Measurements from ENCODE around the gene SMIM3. TPM values are rescaled to one million over a fixed set of nuclear protein-coding genes. Genes with fewer than 3 reads are reported as not detected.

SMIM3 gene
- total and polyA plus RNA-seq, 2 of the 8 experiments (the other 6 are each of a cell fraction or from before 2014, with no cell fraction given), result 10.4 to 15.7 TPM

- ChIA-PET POLR2A (ENCODE audit: partially characterized antibody) (interaction anchor here (0.8 to 1.4 kb wide), 3 partner anchors 8 to 50 kb away, joined by 3 read pairs; partner anchors contain the start of genes DCTN4 and RBM22), CTCF (ENCODE audit: partially characterized antibody) (interaction anchor here (0.6 to 1.6 kb wide), 3 partner anchors 13 to 683 kb away, joined by 3 to 4 read pairs (median 4); no protein-coding TSS in a partner anchor)
- H2BK120ac ChIP-seq (replicated peaks; ENCODE audit: low read depth, low read length), result no peak overlapping the region
- no peaks in the 10 kb centered on the region for H3K9me3 ChIP-seq (ENCODE audit: insufficient read depth in 2 of 2, low read depth in 1 of 2, low read length in 1 of 2)
- H3K9ac ChIP-seq (replicated peaks in 1 of 4; ENCODE audit: extremely low read depth in 1 of 4, low read depth in 3 of 4, low read length in 3 of 4), result no peak overlapping the region
- H2AK5ac ChIP-seq (ENCODE audit: low read depth, low read length), result no peak overlapping the region
- no peak overlapping the region for H3K4me2 ChIP-seq (ENCODE audit: insufficient read depth in 1 of 2, low read depth in 2 of 2, low read length in 2 of 2)
- no peaks in the 10 kb centered on the region for H3K79me1 ChIP-seq (ENCODE audit: low read depth, low read length)
- no peaks in the 10 kb centered on the region for H3K27me3 ChIP-seq (replicated peaks in 1 of 4; ENCODE audit: control insufficient read depth in 3 of 4, extremely low read depth in 1 of 4, insufficient read depth in 3 of 4, low read length in 3 of 4)
- no peak overlapping the region for H4K5ac ChIP-seq (ENCODE audit: insufficient read length, low read depth, low read length)
- no peak overlapping the region for H2BK15ac ChIP-seq (ENCODE audit: low read length)
- no peak overlapping the region for H2BK20ac ChIP-seq (ENCODE audit: low read length)
- H3K14ac ChIP-seq (ENCODE audit: insufficient read length), result no peak overlapping the region
- no peak overlapping the region for H2BK5ac ChIP-seq (ENCODE audit: low read depth, low read length)
- H3K27ac ChIP-seq (ENCODE audit: low read depth, low read length), result no peak overlapping the region
- H3K4ac ChIP-seq (replicated peaks; ENCODE audit: insufficient read length, low read depth, low read length), result no peak overlapping the region
- no peak overlapping the region for H2AFZ ChIP-seq (ENCODE audit: low read length)
- H4K8ac ChIP-seq (ENCODE audit: extremely low read depth, insufficient read depth, low read length), result no peak overlapping the region
- 86% methylated on average over 2 of the region's 2 CpGs; no CpG with 5 or more reads in 1 of the 2 experiments for WGBS, 2 experiments (ENCODE audit: extremely low coverage in 1 of 2, insufficient coverage in 1 of 2, insufficient read length in 1 of 2, insufficient replicate concordance in 2 of 2, low coverage in 1 of 2, low lambda C conversion rate in 2 of 2, missing lambda C conversion rate in 1 of 2)
- H4K91ac ChIP-seq (replicated peaks; ENCODE audit: insufficient read length, low read length), result no peak overlapping the region
- FAIRE-seq (no peak), DNase-seq (ENCODE audit: low read depth in 1 of 2, low spot score in 2 of 2) (no peak)
- H3K79me2 ChIP-seq (ENCODE audit: control insufficient read depth in 1 of 2, insufficient read depth in 2 of 2, low read length in 2 of 2), result peaks cover 0 to 15% of the 10 kb centered on the region in 2 experiments; a peak in 2 of 4 replicates
- H3K4me3 ChIP-seq (ENCODE audit: extremely low read depth in 1 of 4, insufficient read depth in 2 of 4, low read depth in 3 of 4, low read length in 4 of 4), result no peak overlapping the region
- no peak overlapping the region for H3K18ac ChIP-seq (ENCODE audit: extremely low read depth, low read length)
- H3K23me2 ChIP-seq (ENCODE audit: low read depth, low read length), result no peaks in the 10 kb centered on the region
- no peak overlapping the region for H3K56ac ChIP-seq (replicated peaks; ENCODE audit: insufficient read length, low read depth, low read length)
- no peak overlapping the region for H2BK12ac ChIP-seq (ENCODE audit: low read depth, low read length)
- peaks cover 4 to 45% (median 18%) of the 10 kb centered on the region in 4 experiments; a peak in 7 of 8 replicates for H3K36me3 ChIP-seq (ENCODE audit: control insufficient read depth in 2 of 4, insufficient read depth in 4 of 4, low read length in 3 of 4)
- no peaks in the 10 kb centered on the region for H3K4me1 ChIP-seq (replicated peaks in 1 of 4; ENCODE audit: control insufficient read depth in 3 of 4, insufficient read depth in 4 of 4, low read length in 3 of 4)
- H3K23ac ChIP-seq (ENCODE audit: insufficient read length), result no peak overlapping the region
- no peaks in the 10 kb centered on the region for H4K20me1 ChIP-seq (replicated peaks in 1 of 2; ENCODE audit: control insufficient read depth in 1 of 2, insufficient read depth in 2 of 2, low read length in 2 of 2)
- TF ChIP-seq JUND (IDR thresholded peaks at IDR 0.05; ENCODE audit: low read length) (no peak), E2F6 (IDR thresholded peaks at IDR 0.05) (no peak), BACH1 (IDR thresholded peaks at IDR 0.05; ENCODE audit: low read length) (no peak), MAFK (IDR thresholded peaks at IDR 0.05; ENCODE audit: low read depth, low read length) (no peak), EGR1 (IDR thresholded peaks at IDR 0.05; ENCODE audit: borderline replicate concordance, low read depth, low read length) (no peak), CHD2 (IDR thresholded peaks at IDR 0.05; ENCODE audit: low read length) (no peak), RBBP5 (IDR thresholded peaks at IDR 0.05; ENCODE audit: borderline replicate concordance, low read depth, low read length) (no peak), SUZ12 (IDR thresholded peaks at IDR 0.05; ENCODE audit: low read length) (no peak), NRF1 (IDR thresholded peaks at IDR 0.05; ENCODE audit: low read depth, low read length) (no peak), USF2 (IDR thresholded peaks at IDR 0.05; ENCODE audit: low read length) (no peak), GTF2F1 (IDR thresholded peaks at IDR 0.05; ENCODE audit: borderline replicate concordance, low read depth, low read length) (no peak), CEBPB (IDR thresholded peaks at IDR 0.05; ENCODE audit: low read depth, low read length) (no peak), BCL11A (IDR thresholded peaks at IDR 0.05; ENCODE audit: low read depth in 2 of 2, low read length in 2 of 2) (no peak)
Measured at GRCh38 chr5:150750469-150750868, 28.1 kb upstream of the SMIM3 start.
